ENCODE measurements around the gene ZNF423. TPM values are rescaled to one million over a fixed set of nuclear protein-coding genes. Genes with fewer than 3 reads are reported as not detected.

The ZNF423 gene
- total RNA-seq, 1 donor from 2014 or later, result 10.7 TPM

DNA sequence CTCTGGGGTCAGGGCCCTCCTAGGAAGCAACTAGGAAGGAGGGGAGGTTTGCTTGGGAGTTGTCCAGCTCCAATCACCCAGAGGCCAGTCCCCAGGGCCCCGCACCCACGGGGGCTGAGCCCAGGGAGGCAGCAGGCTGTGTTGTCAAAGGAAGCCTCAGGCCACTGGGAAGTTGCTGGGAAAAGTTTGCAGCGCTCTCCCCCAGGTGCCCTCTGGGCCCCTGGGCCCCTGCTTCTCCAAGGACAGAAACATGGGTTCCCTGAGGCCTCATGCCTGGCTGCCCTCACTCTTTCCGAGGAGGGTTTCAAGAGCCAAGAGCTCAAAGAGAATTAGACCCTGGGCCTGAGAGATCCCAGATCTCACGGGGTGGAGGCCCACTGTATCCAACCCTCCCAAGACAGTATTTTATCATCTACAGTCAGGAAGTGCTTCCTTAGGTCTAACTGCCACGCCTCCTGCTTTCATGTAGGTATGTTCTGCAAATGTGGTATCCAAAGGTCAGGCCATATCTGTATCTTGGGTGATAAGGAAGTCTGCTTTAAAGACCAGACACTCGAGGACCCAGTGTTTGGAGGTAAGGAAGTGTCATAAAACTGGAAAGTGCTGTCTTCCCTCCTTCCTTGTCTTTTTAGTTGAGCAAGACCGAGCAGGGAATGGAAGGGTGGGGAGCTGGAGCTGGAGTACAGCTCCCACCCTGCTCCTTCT lies 44.2 kb upstream of the ZNF423 start:
- Histone ChIP-seq H3K4me3 (no peak overlapping the region), H3K36me3 (no peaks in the 10 kb centered on the region), H3K27ac (no peak overlapping the region), H3K9me3 (no peaks in the 10 kb centered on the region), H3K4me1 (no peaks in the 10 kb centered on the region), H3K27me3 (ENCODE audit: low read depth) (peaks cover under 1% of the 10 kb centered on the region)
- intact Hi-C loops (cut with DNase I), result no loop called here
- ATAC-seq, result no peak
- no peak for DNase-seq
- TF ChIP-seq, protein P1, sequence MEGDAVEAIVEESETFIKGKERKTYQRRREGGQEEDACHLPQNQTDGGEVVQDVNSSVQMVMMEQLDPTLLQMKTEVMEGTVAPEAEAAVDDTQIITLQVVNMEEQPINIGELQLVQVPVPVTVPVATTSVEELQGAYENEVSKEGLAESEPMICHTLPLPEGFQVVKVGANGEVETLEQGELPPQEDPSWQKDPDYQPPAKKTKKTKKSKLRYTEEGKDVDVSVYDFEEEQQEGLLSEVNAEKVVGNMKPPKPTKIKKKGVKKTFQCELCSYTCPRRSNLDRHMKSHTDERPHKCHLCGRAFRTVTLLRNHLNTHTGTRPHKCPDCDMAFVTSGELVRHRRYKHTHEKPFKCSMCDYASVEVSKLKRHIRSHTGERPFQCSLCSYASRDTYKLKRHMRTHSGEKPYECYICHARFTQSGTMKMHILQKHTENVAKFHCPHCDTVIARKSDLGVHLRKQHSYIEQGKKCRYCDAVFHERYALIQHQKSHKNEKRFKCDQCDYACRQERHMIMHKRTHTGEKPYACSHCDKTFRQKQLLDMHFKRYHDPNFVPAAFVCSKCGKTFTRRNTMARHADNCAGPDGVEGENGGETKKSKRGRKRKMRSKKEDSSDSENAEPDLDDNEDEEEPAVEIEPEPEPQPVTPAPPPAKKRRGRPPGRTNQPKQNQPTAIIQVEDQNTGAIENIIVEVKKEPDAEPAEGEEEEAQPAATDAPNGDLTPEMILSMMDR (IDR thresholded peaks at IDR 0.05), result no peak

DNA sequence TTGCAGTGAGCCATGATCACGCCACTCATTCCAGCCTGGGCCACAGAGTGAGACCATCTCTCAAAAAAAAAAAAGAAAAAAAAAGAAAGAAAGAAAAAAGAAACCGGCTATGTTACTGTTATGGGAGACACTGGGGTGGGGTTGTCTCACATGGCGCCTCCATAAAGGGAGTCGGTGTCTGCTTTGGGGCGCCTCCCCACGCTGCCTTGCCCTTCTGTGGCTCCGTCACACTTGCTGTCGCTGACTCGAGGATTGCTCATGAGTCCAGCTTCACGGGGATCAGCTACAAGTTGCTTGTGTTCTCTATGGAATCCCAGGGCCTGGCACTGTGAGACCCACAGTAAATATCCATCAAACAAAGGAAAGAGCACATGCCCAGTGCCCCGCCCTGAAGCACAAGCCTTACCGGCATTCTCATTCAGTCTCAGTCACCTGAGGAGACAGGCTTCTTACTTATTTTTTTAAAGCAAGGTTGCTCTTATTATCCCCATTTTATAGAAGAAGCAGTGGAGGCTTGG lies 40.6 kb upstream of the ZNF423 start:
- DNase-seq, result no peak
- no peak for ATAC-seq
- peaks cover 3% of the 10 kb centered on the region for H3K27me3 ChIP-seq (ENCODE audit: low read depth)
- H3K4me3 ChIP-seq, result no peak overlapping the region
- intact Hi-C loops (cut with DNase I), result no loop called here
- no peak overlapping the region for H3K27ac ChIP-seq
- TF ChIP-seq, protein P1 (IDR thresholded peaks at IDR 0.05), result no peak
- H3K36me3 ChIP-seq, result no peaks in the 10 kb centered on the region
- no peaks in the 10 kb centered on the region for H3K9me3 ChIP-seq
- no peaks in the 10 kb centered on the region for H3K4me1 ChIP-seq

DNA sequence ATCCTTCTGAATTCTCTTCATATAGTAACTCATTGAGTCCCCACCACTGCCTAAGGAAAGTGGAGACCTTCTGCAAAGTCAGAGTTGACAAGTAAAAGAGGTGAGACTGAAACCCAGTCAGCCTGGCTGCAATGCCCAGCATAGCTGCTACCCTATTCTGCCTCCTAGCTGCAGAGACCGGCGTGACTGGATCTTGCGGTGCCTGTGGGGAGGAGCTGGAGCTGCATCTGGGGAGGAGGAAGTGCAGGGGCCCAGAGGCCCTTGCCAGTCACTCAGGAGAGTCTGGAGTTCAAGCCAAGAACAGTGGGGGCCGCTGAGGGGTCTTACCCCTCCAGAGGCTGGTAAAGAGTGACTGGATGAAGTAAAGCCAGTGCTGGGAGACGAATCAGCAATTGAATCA lies 35.0 kb upstream of the ZNF423 start:
- no peaks in the 10 kb centered on the region for H3K4me1 ChIP-seq
- no peak for ATAC-seq
- H3K9me3 ChIP-seq, result no peaks in the 10 kb centered on the region
- H3K27ac ChIP-seq, result no peak overlapping the region
- DNase-seq, result no peak
- TF ChIP-seq, protein P1 (IDR thresholded peaks at IDR 0.05), result no peak
- peaks cover 3% of the 10 kb centered on the region for H3K27me3 ChIP-seq (ENCODE audit: low read depth)
- no peak overlapping the region for H3K4me3 ChIP-seq
- no peaks in the 10 kb centered on the region for H3K36me3 ChIP-seq
- intact Hi-C loops (cut with DNase I), result no loop called here

DNA sequence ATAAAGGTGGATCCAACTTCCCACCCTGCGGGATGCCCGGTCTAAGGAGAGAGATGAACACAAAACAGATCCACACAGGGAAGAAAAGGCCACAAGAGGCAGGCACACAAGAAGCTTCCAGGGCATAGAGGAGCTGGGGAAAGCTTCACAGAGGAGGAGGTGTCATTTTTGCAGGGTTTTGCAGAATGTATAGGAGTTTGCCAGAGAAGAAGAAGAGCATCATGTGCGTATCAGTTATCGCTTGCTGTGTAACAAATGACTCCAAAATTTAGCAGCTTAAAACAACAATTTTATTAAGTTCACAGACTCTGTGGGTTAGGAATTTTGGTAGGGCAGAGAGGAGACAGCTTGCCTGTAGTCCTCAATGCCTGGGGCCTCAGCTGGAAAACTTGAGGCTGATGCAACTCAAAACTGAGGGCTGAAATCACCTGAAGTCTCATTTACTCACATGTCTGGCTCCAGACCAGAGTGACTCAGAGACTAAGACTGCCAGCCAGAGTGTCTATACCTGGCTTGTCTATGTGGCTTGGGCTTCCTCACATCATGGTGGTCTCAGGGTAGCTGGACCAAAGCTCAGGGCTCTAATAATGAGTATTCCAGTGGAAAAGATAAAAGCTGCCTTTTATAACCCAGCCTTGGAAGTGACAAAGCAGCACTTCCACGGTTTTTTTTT lies 33.9 kb upstream of the ZNF423 start:
- no peak for ATAC-seq
- peaks cover under 1% of the 10 kb centered on the region for H3K27me3 ChIP-seq (ENCODE audit: low read depth)
- TF ChIP-seq, protein P1 (IDR thresholded peaks at IDR 0.05), result no peak
- H3K9me3 ChIP-seq, result no peaks in the 10 kb centered on the region
- H3K36me3 ChIP-seq, result no peaks in the 10 kb centered on the region
- H3K4me1 ChIP-seq, result no peaks in the 10 kb centered on the region
- intact Hi-C loops (cut with DNase I), result no loop called here
- DNase-seq, result no peak
- no peak overlapping the region for H3K4me3 ChIP-seq
- no peak overlapping the region for H3K27ac ChIP-seq

DNA sequence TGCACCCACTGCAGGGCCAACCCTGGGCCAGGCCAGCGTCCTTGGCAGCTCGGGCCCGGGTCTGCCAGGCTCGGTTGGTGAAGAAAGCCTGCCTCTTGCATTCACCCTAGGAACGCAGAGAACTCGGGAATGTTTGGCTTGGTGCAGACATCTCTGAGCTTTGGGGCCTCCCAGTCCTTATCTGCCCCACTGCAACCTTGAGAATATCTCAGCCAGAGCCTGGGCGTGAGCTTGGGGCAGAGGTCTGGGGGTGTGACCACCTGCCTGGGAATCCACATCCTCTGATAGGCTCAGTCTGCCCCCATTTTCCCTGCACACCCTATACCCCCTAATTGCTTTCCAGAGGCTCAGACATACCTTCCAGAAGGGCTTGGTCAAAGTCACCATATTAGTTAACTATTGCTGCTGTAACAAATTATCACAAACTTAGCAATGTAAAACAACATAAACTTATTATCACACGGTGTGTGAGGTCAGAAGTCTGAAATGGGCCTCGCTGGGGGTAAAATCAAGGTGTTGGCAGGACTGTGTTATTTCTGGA lies 30.7 kb upstream of the ZNF423 start:
- no peak overlapping the region for H3K27ac ChIP-seq
- no peaks in the 10 kb centered on the region for H3K4me1 ChIP-seq
- DNase-seq, result no peak
- H3K9me3 ChIP-seq, result no peaks in the 10 kb centered on the region
- intact Hi-C loops (cut with DNase I), result no loop called here
- no peak overlapping the region for H3K4me3 ChIP-seq
- no peaks in the 10 kb centered on the region for H3K36me3 ChIP-seq
- peaks cover 6% of the 10 kb centered on the region for H3K27me3 ChIP-seq (ENCODE audit: low read depth)
- TF ChIP-seq, protein P1 (IDR thresholded peaks at IDR 0.05), result no peak
- ATAC-seq, result no peak
